ENCODE measurements around the gene TCERG1. TPM values are rescaled to one million over a fixed set of nuclear protein-coding genes. Genes with fewer than 3 reads are reported as not detected.

The TCERG1 gene
- total RNA-seq, 1 experiment from 2014 or later, result 112 TPM

GRCh38 chr5:146457431-146457830 is 10.3 kb downstream of the TCERG1 start:
- H3K27ac ChIP-seq (ENCODE audit: insufficient read length, low read depth, low read length), result no peak overlapping the region
- TF ChIP-seq, protein P1, sequence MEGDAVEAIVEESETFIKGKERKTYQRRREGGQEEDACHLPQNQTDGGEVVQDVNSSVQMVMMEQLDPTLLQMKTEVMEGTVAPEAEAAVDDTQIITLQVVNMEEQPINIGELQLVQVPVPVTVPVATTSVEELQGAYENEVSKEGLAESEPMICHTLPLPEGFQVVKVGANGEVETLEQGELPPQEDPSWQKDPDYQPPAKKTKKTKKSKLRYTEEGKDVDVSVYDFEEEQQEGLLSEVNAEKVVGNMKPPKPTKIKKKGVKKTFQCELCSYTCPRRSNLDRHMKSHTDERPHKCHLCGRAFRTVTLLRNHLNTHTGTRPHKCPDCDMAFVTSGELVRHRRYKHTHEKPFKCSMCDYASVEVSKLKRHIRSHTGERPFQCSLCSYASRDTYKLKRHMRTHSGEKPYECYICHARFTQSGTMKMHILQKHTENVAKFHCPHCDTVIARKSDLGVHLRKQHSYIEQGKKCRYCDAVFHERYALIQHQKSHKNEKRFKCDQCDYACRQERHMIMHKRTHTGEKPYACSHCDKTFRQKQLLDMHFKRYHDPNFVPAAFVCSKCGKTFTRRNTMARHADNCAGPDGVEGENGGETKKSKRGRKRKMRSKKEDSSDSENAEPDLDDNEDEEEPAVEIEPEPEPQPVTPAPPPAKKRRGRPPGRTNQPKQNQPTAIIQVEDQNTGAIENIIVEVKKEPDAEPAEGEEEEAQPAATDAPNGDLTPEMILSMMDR (conservative IDR thresholded peaks at IDR 0.05), result no peak
- H3K4ac ChIP-seq (ENCODE audit: low read depth, low read length), result no peak overlapping the region
- no peak overlapping the region for H4K91ac ChIP-seq (ENCODE audit: insufficient read length, low read depth, low read length)
- WGBS (ENCODE audit: extremely low coverage, insufficient read length, low lambda C conversion rate), result no CpG with 5 or more reads among the region's 2 CpGs
- no peak overlapping the region for H2AFZ ChIP-seq (ENCODE audit: low read length)
- H3K14ac ChIP-seq (ENCODE audit: insufficient read depth, low read length), result no peak overlapping the region
- H3K56ac ChIP-seq (ENCODE audit: insufficient read length, low read depth, low read length), result no peak overlapping the region
- no peaks in the 10 kb centered on the region for H3K23me2 ChIP-seq (ENCODE audit: insufficient read length, low read depth, low read length, poor library complexity, severe bottlenecking)
- no peak overlapping the region for H2BK12ac ChIP-seq (ENCODE audit: insufficient read length, low read depth, low read length)
- H2AK5ac ChIP-seq (ENCODE audit: insufficient read length, low read length), result no peak overlapping the region
- no peaks in the 10 kb centered on the region for H3K27me3 ChIP-seq (ENCODE audit: insufficient read depth, low read length)
- H3K4me1 ChIP-seq (ENCODE audit: insufficient read depth, low read length), result no peaks in the 10 kb centered on the region
- no peaks in the 10 kb centered on the region for H4K20me1 ChIP-seq (ENCODE audit: control insufficient read depth, insufficient read depth, insufficient read length)
- no peak overlapping the region for H2BK15ac ChIP-seq (ENCODE audit: low read depth, low read length)
- no peaks in the 10 kb centered on the region for H3K9me3 Mint-ChIP-seq
- H3K4me3 Mint-ChIP-seq, result no peak overlapping the region
- H3K4me2 ChIP-seq (ENCODE audit: insufficient read depth, insufficient read length, low read length), result no peak overlapping the region
- peaks cover 3% of the 10 kb centered on the region for H3K79me1 ChIP-seq (ENCODE audit: insufficient read depth, low read depth, low read length, poor library complexity, severe bottlenecking)
- no peak overlapping the region for H3T11ph ChIP-seq (ENCODE audit: low read length)
- peaks cover 38 to 67% (median 62%) of the 10 kb centered on the region in 3 experiments; a peak in 6 of 7 replicates for H3K36me3 Mint-ChIP-seq (ENCODE audit: insufficient read depth in 1 of 3, low read depth in 3 of 3)
- H3K4me1 Mint-ChIP-seq, result peaks cover 2 to 6% of the 10 kb centered on the region in 2 experiments; a peak in 2 of 4 replicates
- no peak overlapping the region for H2BK20ac ChIP-seq (ENCODE audit: low read depth, low read length, poor library complexity, severe bottlenecking)
- no peak overlapping the region for H2BK5ac ChIP-seq (ENCODE audit: insufficient read length, low read length)
- H4K5ac ChIP-seq (ENCODE audit: insufficient read length, low read depth, low read length), result no peak overlapping the region
- DNase-seq, result no peak
- H3K18ac ChIP-seq (ENCODE audit: insufficient read length, low read depth, low read length), result no peak overlapping the region
- H3K23ac ChIP-seq (ENCODE audit: insufficient read length, low read depth, low read length), result no peak overlapping the region
- H3K9ac ChIP-seq (ENCODE audit: extremely low read depth, insufficient read length, low read length), result no peak overlapping the region
- no peak overlapping the region for H2BK120ac ChIP-seq (ENCODE audit: low read depth, low read length, poor library complexity, severe bottlenecking)
- H4K8ac ChIP-seq (replicated peaks; ENCODE audit: insufficient read length, low read depth, low read length), result no peak overlapping the region
- no peaks in the 10 kb centered on the region for H3K27me3 Mint-ChIP-seq (ENCODE audit: low read depth)
- no peaks in the 10 kb centered on the region for H3K9me3 ChIP-seq (ENCODE audit: control insufficient read depth, low read depth, low read length)
- no peak overlapping the region for H3K27ac Mint-ChIP-seq
- peaks cover 25% of the 10 kb centered on the region for H3K79me2 ChIP-seq (ENCODE audit: insufficient read depth, low read length)
